IPS-NIHi7 (cell line): ENCODE results near the gene SYCE1.

Experiments
- DNase-seq: peaks from one replicate; pipeline ENCODE4 v3.0.0; 2012; ENCODE audit warnings: mixed read lengths; ENCODE audit errors: extremely low spot score

The SYCE1 gene

DNA sequence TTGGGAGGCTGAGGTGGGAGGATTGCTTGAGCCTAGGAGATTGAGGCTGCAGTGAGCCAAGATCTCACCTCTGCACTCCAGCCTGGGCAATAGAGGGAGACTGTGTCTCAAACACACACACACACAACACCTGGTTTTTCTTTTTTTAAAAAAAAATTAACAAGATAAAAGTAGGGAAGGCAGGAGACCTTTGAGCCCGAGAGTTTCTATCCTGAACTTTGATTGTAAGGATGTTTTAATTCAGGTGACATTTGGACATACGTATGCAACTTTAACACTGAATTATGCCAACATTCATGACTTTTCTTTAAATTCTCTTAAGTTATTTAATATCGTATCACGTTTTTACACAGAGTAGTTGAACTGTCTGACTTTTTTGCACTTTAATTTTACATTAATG lies 49.9 kb downstream of the SYCE1 start:
- DNase-seq, result no peak

DNA sequence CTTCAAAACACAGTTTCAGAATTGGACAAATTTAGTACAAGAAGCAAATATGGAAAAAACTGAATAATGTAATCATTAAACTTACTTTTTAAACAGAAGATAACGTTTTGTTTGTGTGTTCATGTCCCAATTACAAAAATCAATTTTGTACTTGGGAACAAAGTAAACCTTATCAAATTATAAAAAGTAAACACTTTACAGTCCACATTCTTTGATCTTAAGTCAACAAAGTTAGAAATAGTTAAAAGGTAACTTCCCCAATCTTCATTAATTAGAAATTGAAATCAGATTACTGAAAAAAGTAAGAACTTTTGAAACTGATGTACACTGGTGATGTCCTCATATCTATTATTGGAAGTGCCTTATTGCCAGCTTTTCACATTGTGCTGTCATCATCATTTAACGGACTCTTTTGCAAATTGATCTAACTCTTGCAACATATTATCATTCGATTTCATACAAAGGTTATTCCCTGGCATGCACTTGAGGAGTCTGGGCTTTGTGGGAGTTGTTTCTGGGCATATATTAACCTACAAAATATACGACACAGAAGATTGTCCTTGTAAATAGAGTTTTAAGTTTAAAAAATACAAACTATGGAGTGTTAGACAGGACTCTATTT lies 53.4 kb downstream of the SYCE1 start:
- DNase-seq, result no peak

DNA sequence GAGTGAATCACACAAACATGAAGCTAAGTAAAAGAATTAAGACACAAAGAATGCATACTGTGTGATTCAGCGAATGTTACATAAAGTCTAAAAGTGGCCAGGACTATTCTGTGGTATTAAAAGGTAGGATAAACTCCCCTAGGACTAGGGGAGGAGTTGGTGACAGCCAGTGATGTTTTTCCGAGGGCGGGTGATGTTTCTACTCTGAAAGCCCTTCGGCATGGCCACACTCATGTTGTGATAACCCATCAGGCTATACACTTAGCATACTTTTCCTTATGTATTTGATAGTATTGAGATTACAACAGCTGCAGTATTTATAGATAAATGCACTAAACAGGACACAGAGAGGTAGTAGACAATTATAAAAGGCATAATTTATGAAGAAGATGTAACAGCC lies 54.0 kb downstream of the SYCE1 start:
- no peak for DNase-seq

DNA sequence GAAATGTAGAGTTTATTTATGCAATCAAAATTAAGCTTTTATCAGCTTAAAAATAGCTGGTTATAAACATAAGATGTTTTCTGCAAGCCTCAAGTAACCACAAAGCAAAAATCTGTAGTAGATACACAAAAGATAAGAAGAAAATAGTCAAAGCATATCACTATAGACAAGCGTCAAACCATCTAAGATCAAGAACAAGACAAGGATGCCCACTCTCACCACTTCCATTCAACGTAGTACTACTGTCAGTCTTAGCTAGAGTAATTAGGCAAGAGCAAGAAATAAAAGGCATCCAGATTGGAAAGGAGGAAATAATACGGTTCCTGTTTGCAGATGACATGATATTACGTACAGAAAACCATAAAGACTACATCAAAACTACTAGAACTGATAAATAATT lies 55.7 kb downstream of the SYCE1 start:
- no peak for DNase-seq
